DOHH2 (cell line): ENCODE results near the gene ZNF469.

Experiments
- CTCF ChIP-seq: fragments of 200-600 bp; sonication (generic); IDR thresholded peaks from one replicate; pipeline ENCODE4 v1.5.1; 2014; ENCODE audit warnings: antibody characterized with exemption, mild to moderate bottlenecking, low read depth, low read length; ENCODE audit not compliant: poor library complexity, severe bottlenecking
- EZH2phosphoT487 ChIP-seq: fragments of 200-600 bp; sonication (generic); IDR thresholded peaks from 2 replicates; pipeline ENCODE4 v1.6.1; 2017; ENCODE audit warnings: borderline replicate concordance, mild to moderate bottlenecking, antibody characterized with exemption, low read length, moderate library complexity, mixed read lengths

GRCh38 chr16:88363239-88363891 is 19.4 kb upstream of the ZNF469 start:
- TF ChIP-seq CTCF (no peak), EZH2phosphoT487 (no peak)
